Sigmoid colon (tissue), 4 donors: ENCODE measurements around the gene HMCN2.

Source experiments
- CTCF ChIP-seq, 4 experiments: fragments of 450-650 bp in 3 of 4; fragments of 200-600 bp in 1 of 4; IDR thresholded peaks; one replicate each; pipeline ENCODE4 v1.5.1; 2016 to 2019; ENCODE audit warnings: antibody characterized with exemption in 4 of 4, mild to moderate bottlenecking in 3 of 4, moderate library complexity in 2 of 4
- POLR2AphosphoS5 ChIP-seq, 4 donors: sonication (generic); formaldehyde crosslinking; IDR thresholded peaks; one replicate each; pipeline ENCODE4 v1.6.1; 2017; ENCODE audit warnings: antibody characterized with exemption in 4 of 4

- no peak for TF ChIP-seq CTCF (IDR thresholded peaks at IDR 0.05)
- no peak for TF ChIP-seq POLR2AphosphoS5 (IDR thresholded peaks at IDR 0.05)
Observed at GRCh38 chr9:130432362-130432761, 166.8 kb downstream of the HMCN2 start.
